ENCODE data around the gene GSTT4.
"Not testable (repeated sequence)": the region's sequence is repeated elsewhere in the genome, so short reads cannot be mapped to it uniquely, and the experiment has no call there.

Gene GSTT4

DNA sequence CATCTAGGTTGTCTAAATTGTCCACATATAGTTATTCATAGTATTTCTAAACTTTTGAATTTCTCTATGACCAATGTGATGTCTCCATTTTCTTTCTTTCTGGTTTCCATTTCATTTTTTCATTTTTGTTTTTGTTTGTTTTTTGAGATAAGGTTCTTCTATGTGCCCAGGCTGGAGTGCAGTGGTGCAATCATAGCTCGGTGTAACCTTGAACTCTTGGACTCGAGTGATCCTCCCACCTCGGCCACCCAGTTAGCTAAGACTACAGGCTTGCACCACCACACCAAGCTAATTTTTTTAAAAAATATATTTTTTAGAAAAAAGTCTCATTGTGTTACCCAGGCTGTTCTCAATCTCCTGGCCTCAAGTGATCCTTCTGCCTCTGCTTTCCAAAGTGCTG lies 8.2 kb downstream of the GSTT4 start:
- H3K4me3 ChIP-seq (replicated peaks; ENCODE audit: low read depth, low read length): no peak overlapping the region
- no peak for TF ChIP-seq CTCF (IDR thresholded peaks at IDR 0.05; ENCODE audit: low read depth, low read length, missing control alignments)
- DNase-seq (ENCODE audit: extremely low read depth, low read depth): no peak

GRCh38 chr22:23993581-23994177 lies 11.6 kb downstream of the GSTT4 start:
- H3K4me3 ChIP-seq (replicated peaks; ENCODE audit: low read depth, low read length); DNase-seq (ENCODE audit: extremely low read depth, low read depth): not testable (repeated sequence)

GRCh38 chr22:23993080-23993479 lies 12.2 kb downstream of the GSTT4 start:
- H3K4me3 ChIP-seq (replicated peaks; ENCODE audit: low read depth, low read length); DNase-seq (ENCODE audit: extremely low read depth, low read depth): not testable (repeated sequence)

GRCh38 chr22:23989583-23990244 lies 15.5 kb downstream of the GSTT4 start:
- not testable (repeated sequence) for H3K4me3 ChIP-seq (replicated peaks; ENCODE audit: low read depth, low read length); DNase-seq (ENCODE audit: extremely low read depth, low read depth)

GRCh38 chr22:23986538-23987178 lies 18.6 kb downstream of the GSTT4 start:
- not testable (repeated sequence) for H3K4me3 ChIP-seq (replicated peaks; ENCODE audit: low read depth, low read length); DNase-seq (ENCODE audit: extremely low read depth, low read depth)

DNA sequence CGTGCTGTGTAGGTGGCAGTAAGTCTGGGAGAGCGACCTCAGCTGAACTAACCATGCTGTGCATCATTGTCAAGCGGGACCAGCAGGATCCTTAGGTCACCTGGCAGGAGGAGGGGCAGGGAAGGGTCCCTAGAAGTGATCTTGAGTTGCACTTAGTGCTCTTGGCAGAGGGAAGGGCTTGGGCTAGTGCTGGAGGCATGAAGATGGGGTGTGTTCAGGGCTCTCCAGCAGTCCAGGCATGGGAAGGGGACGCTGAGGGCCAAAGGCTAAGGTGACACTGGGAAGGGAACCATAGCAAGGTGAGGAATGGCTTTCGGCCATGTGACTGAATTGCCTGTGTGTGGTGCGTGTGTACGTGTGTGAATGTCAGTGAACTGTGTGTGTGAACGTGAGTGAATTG lies 19.2 kb downstream of the GSTT4 start:
- DNase-seq (ENCODE audit: extremely low read depth, low read depth); H3K4me3 ChIP-seq (replicated peaks; ENCODE audit: low read depth, low read length): not testable (repeated sequence)

- TF ChIP-seq CTCF (IDR thresholded peaks at IDR 0.05; ENCODE audit: low read depth, low read length, missing control alignments): peak; percentile 77
- no peak overlapping the region for H3K4me3 ChIP-seq (replicated peaks; ENCODE audit: low read depth, low read length)
- DNase-seq (ENCODE audit: extremely low read depth, low read depth): peak; percentile 21
Observed at GRCh38 chr22:23984430-23984829, 20.8 kb downstream of the GSTT4 start.

- not testable (repeated sequence) for DNase-seq (ENCODE audit: extremely low read depth, low read depth); H3K4me3 ChIP-seq (replicated peaks; ENCODE audit: low read depth, low read length)
Observed at GRCh38 chr22:23980567-23980966, 24.7 kb downstream of the GSTT4 start.

DNA sequence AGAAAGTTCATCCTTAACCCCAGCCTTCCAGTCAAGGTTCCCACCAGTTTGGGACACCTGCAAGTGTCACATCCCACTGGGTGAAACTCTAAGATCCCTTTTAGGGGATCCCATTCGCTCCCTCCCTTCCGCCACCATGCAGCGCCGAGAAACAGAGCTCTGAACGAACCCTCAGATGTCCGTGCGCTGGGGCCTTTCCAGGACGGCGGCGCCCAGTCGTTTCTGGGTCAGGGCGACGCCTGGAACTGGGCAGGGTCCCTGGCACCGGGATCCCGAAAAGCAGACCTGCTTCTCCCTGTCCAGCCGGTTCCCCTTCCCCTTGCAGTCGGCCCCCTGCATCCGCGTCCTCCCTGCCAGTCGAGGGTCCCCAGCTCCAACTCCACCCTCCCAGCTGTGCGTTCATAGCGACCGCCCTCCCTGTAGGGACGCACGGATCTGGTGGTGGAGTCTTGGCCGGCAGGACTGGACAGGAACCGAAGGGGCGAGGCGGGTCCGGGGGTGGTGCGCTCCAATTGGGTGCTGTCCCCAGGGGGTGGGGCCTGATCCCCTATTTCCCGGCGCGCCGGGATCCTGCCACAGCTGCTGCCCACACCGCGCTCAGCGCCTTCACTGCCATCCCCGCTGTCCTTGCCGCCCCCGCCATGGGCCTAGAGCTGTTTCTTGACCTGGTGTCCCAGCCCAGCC lies 25.6 kb downstream of the GSTT4 start, which contains the start of gene GSTT2:
TSS of gene GSTT2 (plus strand) at position 578 of the 684 bp plus-strand sequence.
- DNase-seq (ENCODE audit: extremely low read depth, low read depth); H3K4me3 ChIP-seq (replicated peaks; ENCODE audit: low read depth, low read length): not testable (repeated sequence)

- not testable (repeated sequence) for DNase-seq (ENCODE audit: extremely low read depth, low read depth); H3K4me3 ChIP-seq (replicated peaks; ENCODE audit: low read depth, low read length)
Observed at GRCh38 chr22:23977304-23977703, 27.9 kb downstream of the GSTT4 start.

- H3K4me3 ChIP-seq (replicated peaks; ENCODE audit: low read depth, low read length); DNase-seq (ENCODE audit: extremely low read depth, low read depth): not testable (repeated sequence)
Observed at GRCh38 chr22:23974836-23975352, 30.4 kb downstream of the GSTT4 start.

- DNase-seq (ENCODE audit: extremely low read depth, low read depth); H3K4me3 ChIP-seq (replicated peaks; ENCODE audit: low read depth, low read length): not testable (repeated sequence)
Observed at GRCh38 chr22:23974345-23974744, 30.9 kb downstream of the GSTT4 start, which contains the start of gene DDT. TSS of gene DDT (minus strand) at chr22:23974441. CDS start at chr22:23974414, 27 bp downstream.

DNA sequence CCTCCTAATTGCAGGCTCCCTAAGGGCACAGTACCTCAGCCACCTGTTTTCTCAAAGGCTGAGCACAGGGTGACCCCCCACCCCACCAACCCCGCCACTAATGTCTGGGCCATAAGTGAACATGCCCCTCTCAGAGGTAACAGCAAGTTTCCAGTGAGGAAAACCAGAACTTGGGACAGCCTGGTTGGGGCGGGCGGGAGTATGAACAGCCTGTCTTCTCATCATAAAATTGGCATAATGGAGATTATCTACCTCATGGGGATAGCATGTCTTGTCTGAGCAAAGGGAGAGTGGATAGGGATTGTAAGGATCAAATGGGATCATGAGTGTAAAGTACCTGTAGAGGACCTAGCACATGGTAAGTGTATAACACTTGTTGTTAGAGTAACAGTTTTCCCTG lies 33.3 kb downstream of the GSTT4 start:
- not testable (repeated sequence) for DNase-seq (ENCODE audit: extremely low read depth, low read depth); H3K4me3 ChIP-seq (replicated peaks; ENCODE audit: low read depth, low read length)

Data from HFF-Myc (cell line).